Bronchial epithelial cell (primary cell): Measurements from ENCODE around the gene DEPDC5. TPM values are rescaled to one million over a fixed set of nuclear protein-coding genes. Genes with fewer than 3 reads are reported as not detected.

Experiments used
- DNase-seq: peaks from one replicate; pipeline ENCODE4 v3.0.0-alpha.2; 2010; ENCODE audit warnings: low read depth
- FAIRE-seq: peaks from 2 replicates; lab custom pipeline; 2011; peaks lifted over from hg19 to GRCh38; lab: Jason Lieb, UNC
- H3K27me3 ChIP-seq: 2 replicates; pipeline ENCODE4 v1.5.1; 2011; ENCODE audit warnings: low read length; ENCODE audit not compliant: control insufficient read depth, insufficient read depth
- H3K36me3 ChIP-seq: 2 replicates; pipeline ENCODE4 v1.5.1; 2011; ENCODE audit warnings: low read length; ENCODE audit not compliant: control insufficient read depth, insufficient read depth
- H3K4me3 ChIP-seq: 2 replicates; pipeline ENCODE4 v1.5.1; 2011; ENCODE audit warnings: mild to moderate bottlenecking, low read depth, low read length, control low read depth
- total RNA-seq: library from RNA; depleted of rRNA; stranded (reverse); fragments of >200 nt; gene quantifications from 2 replicates; pipeline ENCODE4 v1.2.1, GENCODE V29; 2014
- TF ChIP-seq, protein P1 (sequence below): IDR thresholded peaks from 2 replicates; pipeline ENCODE4 v1.5.1; 2011; ENCODE audit warnings: mild to moderate bottlenecking, moderate library complexity, low read length, control low read depth, inconsistent platforms; ENCODE audit not compliant: insufficient read depth, severe bottlenecking

The DEPDC5 gene
- total RNA-seq, 1 donor from 2014 or later, result 6.8 TPM

GRCh38 chr22:31940506-31940905, 186.7 kb downstream of the DEPDC5 start:
- FAIRE-seq, result no peak
- DNase-seq, result no peak
- H3K4me3 ChIP-seq, result no peak overlapping the region
- H3K36me3 ChIP-seq, result no peaks in the 10 kb centered on the region
- H3K27me3 ChIP-seq, result no peaks in the 10 kb centered on the region
- TF ChIP-seq, protein P1, sequence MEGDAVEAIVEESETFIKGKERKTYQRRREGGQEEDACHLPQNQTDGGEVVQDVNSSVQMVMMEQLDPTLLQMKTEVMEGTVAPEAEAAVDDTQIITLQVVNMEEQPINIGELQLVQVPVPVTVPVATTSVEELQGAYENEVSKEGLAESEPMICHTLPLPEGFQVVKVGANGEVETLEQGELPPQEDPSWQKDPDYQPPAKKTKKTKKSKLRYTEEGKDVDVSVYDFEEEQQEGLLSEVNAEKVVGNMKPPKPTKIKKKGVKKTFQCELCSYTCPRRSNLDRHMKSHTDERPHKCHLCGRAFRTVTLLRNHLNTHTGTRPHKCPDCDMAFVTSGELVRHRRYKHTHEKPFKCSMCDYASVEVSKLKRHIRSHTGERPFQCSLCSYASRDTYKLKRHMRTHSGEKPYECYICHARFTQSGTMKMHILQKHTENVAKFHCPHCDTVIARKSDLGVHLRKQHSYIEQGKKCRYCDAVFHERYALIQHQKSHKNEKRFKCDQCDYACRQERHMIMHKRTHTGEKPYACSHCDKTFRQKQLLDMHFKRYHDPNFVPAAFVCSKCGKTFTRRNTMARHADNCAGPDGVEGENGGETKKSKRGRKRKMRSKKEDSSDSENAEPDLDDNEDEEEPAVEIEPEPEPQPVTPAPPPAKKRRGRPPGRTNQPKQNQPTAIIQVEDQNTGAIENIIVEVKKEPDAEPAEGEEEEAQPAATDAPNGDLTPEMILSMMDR, result no peak

- no peak overlapping the region for H3K4me3 ChIP-seq
- no peak for DNase-seq
- no peaks in the 10 kb centered on the region for H3K36me3 ChIP-seq
- H3K27me3 ChIP-seq, result no peaks in the 10 kb centered on the region
- FAIRE-seq, result no peak
- TF ChIP-seq, protein P1, result no peak
Observed at GRCh38 chr22:31942091-31942490, 188.3 kb downstream of the DEPDC5 start.

- Histone ChIP-seq H3K27me3 (no peaks in the 10 kb centered on the region), H3K36me3 (no peaks in the 10 kb centered on the region), H3K4me3 (peak overlapping the region; percentile 84)
- TF ChIP-seq, protein P1, result no peak
- FAIRE-seq (no peak), DNase-seq (no peak)
Observed at GRCh38 chr22:31943206-31943977, 189.6 kb downstream of the DEPDC5 start.

DNA sequence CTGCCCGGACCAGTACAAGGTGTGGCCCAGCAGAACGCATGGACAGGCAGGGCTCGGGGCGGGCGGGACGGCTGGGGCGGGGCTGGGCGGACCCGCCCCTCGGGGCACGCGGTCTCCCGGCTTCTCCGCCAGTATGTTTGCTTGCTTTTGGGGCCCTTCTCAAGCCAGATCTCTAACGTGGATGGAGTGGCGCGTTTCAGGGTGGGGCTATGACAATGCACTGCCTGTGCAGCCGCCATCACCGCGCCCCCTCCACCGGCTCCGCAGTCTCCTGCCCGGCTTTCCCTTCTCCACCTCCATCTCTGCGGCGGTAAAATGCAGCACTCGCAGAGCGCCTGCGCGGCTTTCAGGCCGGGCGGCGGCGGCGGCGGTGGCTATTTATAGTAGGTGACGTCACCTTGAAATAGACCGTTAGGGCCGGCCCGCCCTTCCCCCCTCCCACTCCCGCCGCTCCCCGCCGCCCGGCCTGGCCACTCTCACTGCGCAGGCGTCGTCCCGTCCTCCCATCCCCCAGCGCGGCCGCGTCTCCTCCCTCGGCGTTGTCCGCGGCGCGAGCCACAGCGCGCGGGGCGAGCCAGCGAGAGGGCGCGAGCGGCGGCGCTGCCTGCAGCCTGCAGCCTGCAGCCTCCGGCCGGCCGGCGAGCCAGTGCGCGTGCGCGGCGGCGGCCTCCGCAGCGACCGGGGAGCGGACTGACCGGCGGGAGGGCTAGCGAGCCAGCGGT, 190.3 kb downstream of the DEPDC5 start, which contains the start of gene YWHAH:
YWHAH (plus strand) TSS at position 558 of the 722 bp plus-strand sequence. CDS start 199 bp downstream, outside the sequence.
- FAIRE-seq, result no peak

DNA sequence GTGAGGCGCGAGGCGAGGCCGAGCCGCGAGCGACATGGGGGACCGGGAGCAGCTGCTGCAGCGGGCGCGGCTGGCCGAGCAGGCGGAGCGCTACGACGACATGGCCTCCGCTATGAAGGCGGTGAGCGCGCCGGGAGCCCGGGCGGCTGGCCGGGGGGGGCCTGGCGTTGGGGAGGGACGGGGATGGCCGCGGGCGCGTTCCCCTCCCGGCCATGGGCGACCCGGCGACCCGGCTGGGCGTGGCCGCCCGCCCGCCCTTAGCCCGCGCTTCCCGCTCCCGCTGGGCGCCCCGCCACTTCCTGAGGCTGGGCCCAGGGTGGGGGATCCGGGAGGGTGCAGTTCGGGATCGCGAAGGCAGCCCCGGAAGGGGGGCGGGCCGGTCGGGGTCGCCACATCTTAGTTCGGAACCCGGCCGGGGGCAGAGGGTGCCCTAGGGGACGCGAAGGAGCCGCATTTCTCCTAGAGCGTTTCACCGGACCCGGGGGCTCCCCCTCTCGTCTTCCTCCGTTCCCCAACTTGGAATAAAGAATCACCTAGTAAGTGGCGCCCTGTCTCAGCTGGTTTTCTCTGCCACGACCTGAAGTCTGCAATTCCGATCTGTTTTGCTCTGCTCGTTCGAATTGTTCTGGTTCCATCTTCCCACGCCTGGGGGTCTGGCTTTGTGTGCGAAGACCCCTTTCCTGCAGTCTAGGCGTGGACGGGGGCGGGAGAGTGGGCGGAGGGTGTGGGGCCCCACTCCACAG, 191.1 kb downstream of the DEPDC5 start:
- H3K4me3 ChIP-seq, result peak overlapping the region; percentile 84
- FAIRE-seq, result no peak
- no peaks in the 10 kb centered on the region for H3K27me3 ChIP-seq
- TF ChIP-seq, protein P1, result peak; percentile 13
- peaks cover 1% of the 10 kb centered on the region for H3K36me3 ChIP-seq
- DNase-seq, result no peak

More for the DNA sequence above, 190.3 kb downstream of the DEPDC5 start, which contains the start of gene YWHAH:
- peak; percentile 69 for DNase-seq
- TF ChIP-seq, protein P1, result no peak
- H3K4me3 ChIP-seq, result peak within 1 kb of the TSS; percentile 84
- no peaks in the 10 kb centered on the region for H3K27me3 ChIP-seq
- H3K36me3 ChIP-seq, result peaks cover 1% of the 10 kb centered on the region
